H1 (cell line): ENCODE data around the gene CDC37. TPM values are rescaled to one million over a fixed set of nuclear protein-coding genes. Genes with fewer than 3 reads are reported as not detected.

Source experiments
- CTCF ChIA-PET: fragments of 300-600 bp; sonication (Branson Sonifier 250); formaldehyde crosslinking; loops from one replicate; lab custom pipeline; 2021; ENCODE audit not compliant: partially characterized antibody; lab: Charles Lee
- POLR2A ChIA-PET: fragments of 300-600 bp; sonication (Branson Sonifier 250); formaldehyde crosslinking; loops from one replicate; lab custom pipeline; 2021; ENCODE audit warnings: inconsistent platforms; ENCODE audit not compliant: partially characterized antibody; lab: Charles Lee
- DNase-seq, 2 experiments: peaks; one replicate each; pipeline versions ENCODE4 v3.0.0 to v3.0.0-alpha.2; 2010 to 2022; ENCODE audit warnings: low spot score in 2 of 2, low read depth in 1 of 2, mixed read lengths in 1 of 2
- FAIRE-seq: peaks from 2 replicates; lab custom pipeline; 2011; peaks lifted over from hg19 to GRCh38; lab: Jason Lieb, UNC
- H2AFZ ChIP-seq: 2 replicates; pipeline ENCODE4 v1.8.1; 2012; ENCODE audit warnings: low read length, inconsistent platforms
- H2AK5ac ChIP-seq: 2 replicates; pipeline ENCODE4 v1.6.1; 2013; ENCODE audit warnings: low read depth, low read length
- H2BK120ac ChIP-seq: replicated peaks from 2 replicates; pipeline ENCODE3; 2013; ENCODE audit warnings: low read depth, low read length, inconsistent platforms
- H2BK12ac ChIP-seq: 2 replicates; pipeline ENCODE4 v1.6.1; 2013; ENCODE audit warnings: low read depth, low read length
- H2BK15ac ChIP-seq: 2 replicates; pipeline ENCODE4 v1.6.1; 2013; ENCODE audit warnings: low read length
- H2BK20ac ChIP-seq: 2 replicates; pipeline ENCODE4 v1.6.1; 2013; ENCODE audit warnings: low read length
- H2BK5ac ChIP-seq: 2 replicates; pipeline ENCODE4 v1.6.1; 2013; ENCODE audit warnings: low read depth, low read length
- H3K14ac ChIP-seq: 2 replicates; pipeline ENCODE4 v1.6.1; 2013; ENCODE audit warnings: inconsistent platforms; ENCODE audit not compliant: insufficient read length
- H3K18ac ChIP-seq: 2 replicates; pipeline ENCODE4 v1.6.1; 2013; ENCODE audit warnings: low read length; ENCODE audit errors: extremely low read depth
- H3K23ac ChIP-seq: 2 replicates; pipeline ENCODE4 v1.6.1; 2013; ENCODE audit warnings: inconsistent platforms; ENCODE audit not compliant: insufficient read length
- H3K23me2 ChIP-seq: 2 replicates; pipeline ENCODE4 v1.6.1; 2013; ENCODE audit warnings: low read depth, low read length
- H3K27ac ChIP-seq: 2 replicates; pipeline ENCODE4 v1.6.1; 2011; ENCODE audit warnings: low read depth, low read length, inconsistent platforms
- H3K27me3 ChIP-seq, 4 experiments: replicated peaks in 1 of 4; 1 replicate in 1 of 4; 2 replicates in 3 of 4; pipeline versions ENCODE4 v1.6.1 to v1.8.1; 2011 to 2013; ENCODE audit warnings: low read length in 3 of 4, mild to moderate bottlenecking in 3 of 4, inconsistent platforms in 2 of 4, mixed read lengths in 2 of 4, moderate library complexity in 1 of 4; ENCODE audit not compliant: control insufficient read depth in 3 of 4, insufficient read depth in 3 of 4; ENCODE audit errors: extremely low read depth in 1 of 4
- H3K36me3 ChIP-seq, 4 experiments: 2 replicates each; pipeline versions ENCODE4 v1.6.1 to v1.8.1; 2011 to 2013; ENCODE audit warnings: mild to moderate bottlenecking in 4 of 4, low read length in 3 of 4, moderate library complexity in 2 of 4, control low read depth in 1 of 4, inconsistent platforms in 1 of 4; ENCODE audit not compliant: insufficient read depth in 4 of 4, control insufficient read depth in 2 of 4
- H3K4ac ChIP-seq: replicated peaks from 2 replicates; pipeline ENCODE3; 2013; ENCODE audit warnings: low read length, low read depth, mixed read lengths, inconsistent platforms; ENCODE audit not compliant: insufficient read length
- H3K4me1 ChIP-seq, 4 experiments: replicated peaks in 1 of 4; 1 replicate in 1 of 4; 2 replicates in 3 of 4; pipeline versions ENCODE4 v1.6.1 to v1.8.1; 2011 to 2013; ENCODE audit warnings: low read length in 3 of 4, inconsistent platforms in 2 of 4, mixed read lengths in 1 of 4; ENCODE audit not compliant: insufficient read depth in 4 of 4, control insufficient read depth in 3 of 4
- H3K4me2 ChIP-seq, 2 experiments: 2 replicates each; pipeline versions ENCODE4 v1.6.1 to v1.8.1; 2011 to 2013; ENCODE audit warnings: low read depth in 2 of 2, low read length in 2 of 2, control low read depth in 1 of 2, inconsistent platforms in 1 of 2, mild to moderate bottlenecking in 1 of 2; ENCODE audit not compliant: insufficient read depth in 1 of 2
- H3K4me3 ChIP-seq, 4 experiments: fragments of 200-600, 300-600 bp in 1 of 4; sonication (generic), shearing (Covaris generic), sonication (Bioruptor Twin) in 1 of 4; 2 replicates each; pipeline versions ENCODE4 v1.5.1 to v1.8.1; 2011 to 2016; ENCODE audit warnings: low read length in 4 of 4, low read depth in 3 of 4, control low read depth in 2 of 4, inconsistent platforms in 2 of 4, mild to moderate bottlenecking in 2 of 4, mixed read lengths in 1 of 4, moderate library complexity in 1 of 4; ENCODE audit not compliant: insufficient read depth in 2 of 4; ENCODE audit errors: extremely low read depth in 1 of 4
- H3K56ac ChIP-seq: replicated peaks from 2 replicates; pipeline ENCODE3; 2013; ENCODE audit warnings: low read depth, mild to moderate bottlenecking, mixed read lengths, low read length, inconsistent platforms; ENCODE audit not compliant: insufficient read length
- H3K79me1 ChIP-seq: 2 replicates; pipeline ENCODE4 v1.6.1; 2013; ENCODE audit warnings: low read depth, low read length, control low read depth
- H3K79me2 ChIP-seq, 2 experiments: 2 replicates each; pipeline versions ENCODE4 v1.6.1 to v1.8.1; 2012 to 2013; ENCODE audit warnings: low read length in 2 of 2, mild to moderate bottlenecking in 2 of 2, inconsistent platforms in 1 of 2; ENCODE audit not compliant: insufficient read depth in 2 of 2, control insufficient read depth in 1 of 2
- H3K9ac ChIP-seq, 4 experiments: replicated peaks in 1 of 4; 1 replicate in 1 of 4; 2 replicates in 3 of 4; pipeline versions ENCODE4 v1.6.1 to v1.8.1; 2011 to 2013; ENCODE audit warnings: low read depth in 3 of 4, low read length in 3 of 4, control low read depth in 2 of 4, mild to moderate bottlenecking in 2 of 4, moderate library complexity in 2 of 4, inconsistent platforms in 1 of 4; ENCODE audit errors: extremely low read depth in 1 of 4
- H3K9me3 ChIP-seq, 2 experiments: 2 replicates each; pipeline versions ENCODE4 v1.6.1 to v1.8.1; 2012 to 2013; ENCODE audit warnings: mild to moderate bottlenecking in 2 of 2, moderate library complexity in 2 of 2, control low read depth in 1 of 2, inconsistent platforms in 1 of 2, low read depth in 1 of 2, low read length in 1 of 2, mixed read lengths in 1 of 2; ENCODE audit not compliant: insufficient read depth in 2 of 2
- H4K20me1 ChIP-seq, 2 experiments: replicated peaks in 1 of 2; 2 replicates each; pipeline versions ENCODE3 to v1.8.1; 2011 to 2013; ENCODE audit warnings: inconsistent platforms in 2 of 2, low read length in 2 of 2, mild to moderate bottlenecking in 1 of 2; ENCODE audit not compliant: insufficient read depth in 2 of 2, control insufficient read depth in 1 of 2
- H4K5ac ChIP-seq: 2 replicates; pipeline ENCODE4 v1.6.1; 2013; ENCODE audit warnings: low read length, low read depth, mixed read lengths, inconsistent platforms; ENCODE audit not compliant: insufficient read length
- H4K8ac ChIP-seq: 2 replicates; pipeline ENCODE4 v1.8.0; 2013; ENCODE audit warnings: mild to moderate bottlenecking, moderate library complexity, low read length, inconsistent platforms; ENCODE audit not compliant: insufficient read depth; ENCODE audit errors: extremely low read depth
- H4K91ac ChIP-seq: replicated peaks from 2 replicates; pipeline ENCODE3; 2013; ENCODE audit warnings: low read length, mixed read lengths, inconsistent platforms; ENCODE audit not compliant: insufficient read length
- ATF2 ChIP-seq: IDR thresholded peaks from 2 replicates; pipeline ENCODE4 v1.6.1; 2012; ENCODE audit warnings: low read length, inconsistent platforms
- EGR1 ChIP-seq: IDR thresholded peaks from 2 replicates; pipeline ENCODE4 v1.6.1; 2011; ENCODE audit warnings: low read depth, low read length, borderline replicate concordance
- EP300 ChIP-seq, 2 experiments: IDR thresholded peaks; 1 replicate in 1 of 2; 2 replicates in 1 of 2; pipeline ENCODE4 v1.6.1; 2011 to 2012; ENCODE audit warnings: low read depth in 2 of 2, low read length in 2 of 2, mild to moderate bottlenecking in 2 of 2, borderline replicate concordance in 1 of 2, inconsistent platforms in 1 of 2, moderate library complexity in 1 of 2
- GABPA ChIP-seq: IDR thresholded peaks from 2 replicates; pipeline ENCODE4 v1.6.1; 2011; ENCODE audit warnings: mild to moderate bottlenecking, low read length, moderate library complexity, borderline replicate concordance; ENCODE audit not compliant: insufficient read depth
- SP1 ChIP-seq: IDR thresholded peaks from 2 replicates; pipeline ENCODE4 v1.6.1; 2011; ENCODE audit warnings: low read depth, low read length
- TAF7 ChIP-seq: optimal IDR thresholded peaks from 2 replicates; pipeline ENCODE3; 2011; ENCODE audit warnings: low read depth, mild to moderate bottlenecking, inconsistent platforms, low read length, moderate library complexity, borderline replicate concordance
- ZNF274 ChIP-seq: IDR thresholded peaks from 2 replicates; pipeline ENCODE4 v1.7.0; 2012; ENCODE audit warnings: low read length, borderline replicate concordance; ENCODE audit errors: extremely low read depth
- WGBS, 2 experiments: shearing (Covaris generic) in 1 of 2; methylation state at CpG; one replicate each; pipeline versions ENCODE4 v1.1.6 to v1.1.7; 2013 to 2015; ENCODE audit warnings: low lambda C conversion rate in 2 of 2, mixed read lengths in 2 of 2, inconsistent platforms in 1 of 2, low coverage in 1 of 2, missing lambda C conversion rate in 1 of 2; ENCODE audit not compliant: insufficient replicate concordance in 2 of 2, insufficient coverage in 1 of 2, insufficient read length in 1 of 2; ENCODE audit errors: extremely low coverage in 1 of 2, missing lambda C conversion rate in 1 of 2; 5-methylcytosine and 5-hydroxymethylcytosine counted together
- polyA plus RNA-seq, 7 experiments: library from polyadenylated mRNA; depleted of rRNA in 3 of 7; stranded (reverse) in 5 of 7; unstranded in 2 of 7; fragments of >200 nt in 5 of 7; fragments of 200-250 nt in 2 of 7; gene quantifications; 1 replicate in 5 of 7; 2 replicates in 1 of 7; 4 replicates in 1 of 7; pipeline versions ENCODE4 v1.2.1 to v1.2.3, GENCODE V29; 2011 to 2013; ENCODE audit warnings: missing spikeins in 2 of 7, mixed read lengths in 2 of 7
- total RNA-seq: library from RNA; stranded (reverse); fragmentation: NEBNext Ultra II Directional; extraction: Animal tissue kit (Norgen Biotek cat#: 25700); gene quantifications from 2 replicates; pipeline ENCODE4 v1.2.1, GENCODE V29; 2021

The CDC37 gene
- total and polyA plus RNA-seq, 2 of the 8 experiments (the other 6 are each of a cell fraction or from before 2014, with no cell fraction given): 162 to 181 TPM

GRCh38 chr19:10356431-10356830 lies 46.9 kb downstream of the CDC37 start:
- H3K4me3 ChIP-seq: no peak overlapping the region
- CTCF ChIA-PET: interaction anchor here (0.8 to 1.6 kb wide), 4 partner anchors 32 to 356 kb away, joined by 3 to 5 read pairs (median 4); no protein-coding TSS in a partner anchor
- peaks cover 0 to 11% (median 8%) of the 10 kb centered on the region in 4 experiments; a peak in 5 of 7 replicates for H3K4me1 ChIP-seq
- no peak overlapping the region for H3K9ac ChIP-seq
- H3K4me2 ChIP-seq: no peak overlapping the region
- H3K4ac ChIP-seq: no peak overlapping the region
- TF ChIP-seq SP1 (no peak), GABPA (no peak), EGR1 (no peak), EP300 (IDR thresholded peaks at IDR 0.05; ENCODE audit: borderline replicate concordance in 1 of 2, low read depth in 2 of 2, low read length in 2 of 2) (no peak), ZNF274 (no peak), TAF7 (no peak), ATF2 (no peak)
- H3K79me2 ChIP-seq: no peaks in the 10 kb centered on the region
- no peaks in the 10 kb centered on the region for H3K9me3 ChIP-seq
- no peak overlapping the region for H3K56ac ChIP-seq
- no peak overlapping the region for H3K18ac ChIP-seq
- H2BK120ac ChIP-seq: no peak overlapping the region
- H4K5ac ChIP-seq: no peak overlapping the region
- DNase-seq (no peak), FAIRE-seq (no peak)
- H3K23ac ChIP-seq: no peak overlapping the region
- H3K36me3 ChIP-seq: peaks cover 0 to 6% (median 0%) of the 10 kb centered on the region in 4 experiments; a peak in 2 of 8 replicates
- no peak overlapping the region for H4K8ac ChIP-seq
- no peak overlapping the region for H4K91ac ChIP-seq
- POLR2A ChIA-PET: interaction anchor here (0.9 kb wide), 1 partner anchor 12 kb away, joined by 3 read pairs; no protein-coding TSS in a partner anchor
- no peak overlapping the region for H2AK5ac ChIP-seq
- no peak overlapping the region for H2AFZ ChIP-seq
- 97% methylated on average over 12 of the region's 12 CpGs; no CpG with 5 or more reads in 1 of the 2 experiments for whole genome bisulfite sequencing, 2 experiments
- H3K14ac ChIP-seq: no peak overlapping the region
- H2BK12ac ChIP-seq: no peak overlapping the region
- no peaks in the 10 kb centered on the region for H3K79me1 ChIP-seq
- H2BK20ac ChIP-seq: no peak overlapping the region
- peaks cover 0 to 1% of the 10 kb centered on the region in 2 experiments for H4K20me1 ChIP-seq
- no peak overlapping the region for H2BK15ac ChIP-seq
- H3K23me2 ChIP-seq: peaks cover 18% of the 10 kb centered on the region
- H3K27ac ChIP-seq: no peak overlapping the region
- no peaks in the 10 kb centered on the region for H3K27me3 ChIP-seq
- H2BK5ac ChIP-seq: no peak overlapping the region
